Measurements from ENCODE around the gene CBR4. TPM values are rescaled to one million over a fixed set of nuclear protein-coding genes. Genes with fewer than 3 reads are reported as not detected.

Gene CBR4
- total RNA-seq, 1 experiment from 2014 or later = 33.6 TPM

GRCh38 chr4:169048868-169049414 is 38.9 kb upstream of the CBR4 start:
- H3K9me3 Mint-ChIP-seq = no peaks in the 10 kb centered on the region
- no peaks in the 10 kb centered on the region for H4K20me1 ChIP-seq (ENCODE audit: control insufficient read depth, insufficient read depth, insufficient read length)
- H3K79me2 ChIP-seq (ENCODE audit: insufficient read depth, low read length) = no peaks in the 10 kb centered on the region
- no peaks in the 10 kb centered on the region for H3K9me3 ChIP-seq (ENCODE audit: control insufficient read depth, low read depth, low read length)
- DNase-seq = no peak
- no peak overlapping the region for H4K91ac ChIP-seq (ENCODE audit: insufficient read length, low read depth, low read length)
- WGBS (ENCODE audit: extremely low coverage, insufficient read length, low lambda C conversion rate) = no CpG with 5 or more reads among the region's 9 CpGs
- no peak for TF ChIP-seq CTCF (conservative IDR thresholded peaks at IDR 0.05)
- H2BK20ac ChIP-seq (ENCODE audit: low read depth, low read length, poor library complexity, severe bottlenecking) = no peak overlapping the region
- H3K4me2 ChIP-seq (ENCODE audit: insufficient read depth, insufficient read length, low read length) = no peak overlapping the region
- H3K4ac ChIP-seq (ENCODE audit: low read depth, low read length) = no peak overlapping the region
- no peak overlapping the region for H4K8ac ChIP-seq (replicated peaks; ENCODE audit: insufficient read length, low read depth, low read length)
- H3K23me2 ChIP-seq (ENCODE audit: insufficient read length, low read depth, low read length, poor library complexity, severe bottlenecking) = no peaks in the 10 kb centered on the region
- H3K4me1 Mint-ChIP-seq = peaks cover 12 to 14% of the 10 kb centered on the region in 2 experiments
- no peak overlapping the region for H2BK12ac ChIP-seq (ENCODE audit: insufficient read length, low read depth, low read length)
- H3K27ac Mint-ChIP-seq = no peak overlapping the region
- no peak overlapping the region for H3K4me3 Mint-ChIP-seq
- no peaks in the 10 kb centered on the region for H3K4me1 ChIP-seq (ENCODE audit: insufficient read depth, low read length)
- H3K36me3 Mint-ChIP-seq (ENCODE audit: insufficient read depth in 1 of 3, low read depth in 3 of 3) = no peaks in the 10 kb centered on the region
- no peak overlapping the region for H3K27ac ChIP-seq (ENCODE audit: insufficient read length, low read depth, low read length)
- H3K27me3 Mint-ChIP-seq (ENCODE audit: low read depth) = 0 out of 2 replicates have a peak, but pooled peaks cover 2% of the 10 kb centered on the region
- H2BK15ac ChIP-seq (ENCODE audit: low read depth, low read length) = no peak overlapping the region
- H3K27me3 ChIP-seq (ENCODE audit: insufficient read depth, low read length) = no peaks in the 10 kb centered on the region
- H3K23ac ChIP-seq (ENCODE audit: insufficient read length, low read depth, low read length) = no peak overlapping the region
- no peak overlapping the region for H2AK5ac ChIP-seq (ENCODE audit: insufficient read length, low read length)
- H3K79me1 ChIP-seq (ENCODE audit: insufficient read depth, low read depth, low read length, poor library complexity, severe bottlenecking) = no peaks in the 10 kb centered on the region
- H3T11ph ChIP-seq (ENCODE audit: low read length) = no peak overlapping the region
- no peak overlapping the region for H4K5ac ChIP-seq (ENCODE audit: insufficient read length, low read depth, low read length)
- H3K9ac ChIP-seq (ENCODE audit: extremely low read depth, insufficient read length, low read length) = no peak overlapping the region
- no peak overlapping the region for H2AFZ ChIP-seq (ENCODE audit: low read length)
- H3K18ac ChIP-seq (ENCODE audit: insufficient read length, low read depth, low read length) = no peak overlapping the region
- no peak overlapping the region for H3K56ac ChIP-seq (ENCODE audit: insufficient read length, low read depth, low read length)
- H2BK5ac ChIP-seq (ENCODE audit: insufficient read length, low read length) = no peak overlapping the region
- H2BK120ac ChIP-seq (ENCODE audit: low read depth, low read length, poor library complexity, severe bottlenecking) = no peak overlapping the region
- no peak overlapping the region for H3K14ac ChIP-seq (ENCODE audit: insufficient read depth, low read length)
